OCI-LY3 (cell line): ENCODE data around the gene TMOD4.

ENCODE experiments used
- H2AFZ ChIP-seq: fragments of 200-600, 300-600 bp; shearing (Covaris generic); 2 replicates; pipeline ENCODE4 v1.6.0; 2014; ENCODE audit warnings: antibody characterized with exemption, low read depth, low read length
- H3K27ac ChIP-seq: fragments of 200-600, 300-600 bp; sonication (generic); 2 replicates; pipeline ENCODE4 v1.5.1; 2014; ENCODE audit warnings: mild to moderate bottlenecking, low read length, moderate library complexity, mixed read lengths
- H3K27me3 ChIP-seq: fragments of 200-600, 300-600 bp; sonication (generic); 2 replicates; pipeline ENCODE4 v1.6.1; 2014; ENCODE audit warnings: low read depth, low read length, mixed read lengths
- H3K36me3 ChIP-seq: fragments of 200-600, 300-600 bp; sonication (generic); replicated peaks from 2 replicates; pipeline ENCODE3; 2014; ENCODE audit warnings: low read depth, low read length, mixed read lengths
- H3K4me1 ChIP-seq: fragments of 300-600, 200-600 bp; sonication (generic); 2 replicates; pipeline ENCODE4 v1.6.1; 2014; ENCODE audit warnings: low read length, mixed read lengths
- H3K4me2 ChIP-seq: fragments of 200-600, 300-600 bp; sonication (generic); 2 replicates; pipeline ENCODE4 v1.6.1; 2014; ENCODE audit warnings: low read length, mixed read lengths
- H3K4me3 ChIP-seq: fragments of 300-600, 200-600 bp; sonication (generic); 2 replicates; pipeline ENCODE4 v1.5.1; 2014; ENCODE audit warnings: antibody characterized with exemption, mild to moderate bottlenecking, low read length, moderate library complexity
- H3K79me2 ChIP-seq: fragments of 300-600, 200-600 bp; shearing (Covaris generic); 2 replicates; pipeline ENCODE4 v1.6.1; 2014; ENCODE audit warnings: mild to moderate bottlenecking, low read length, mixed read lengths
- H3K9ac ChIP-seq: fragments of 300-600, 200-600 bp; shearing (Covaris generic); 2 replicates; pipeline ENCODE4 v1.6.0; 2014; ENCODE audit warnings: mild to moderate bottlenecking, low read length, moderate library complexity
- H3K9me3 ChIP-seq: fragments of 200-600, 300-600 bp; shearing (Covaris generic); 2 replicates; pipeline ENCODE4 v1.6.1; 2014; ENCODE audit warnings: low read length, mixed read lengths; ENCODE audit not compliant: insufficient read depth
- H4K20me1 ChIP-seq: fragments of 200-600, 300-600 bp; sonication (generic); 2 replicates; pipeline ENCODE4 v1.6.1; 2016; ENCODE audit warnings: low read length, mixed read lengths; ENCODE audit not compliant: insufficient read depth
- EZH2phosphoT487 ChIP-seq: fragments of 200-600 bp; shearing (Covaris generic); IDR thresholded peaks from 2 replicates; pipeline ENCODE4 v1.6.1; 2018; ENCODE audit warnings: antibody characterized with exemption, mixed run types, low read depth
- TF ChIP-seq, protein P1 (sequence below): fragments of 200-600, 300-600 bp; sonication (generic); IDR thresholded peaks from 2 replicates; pipeline ENCODE4 v1.5.1; 2014; ENCODE audit warnings: antibody characterized with exemption, low read length, low read depth

Gene TMOD4

DNA sequence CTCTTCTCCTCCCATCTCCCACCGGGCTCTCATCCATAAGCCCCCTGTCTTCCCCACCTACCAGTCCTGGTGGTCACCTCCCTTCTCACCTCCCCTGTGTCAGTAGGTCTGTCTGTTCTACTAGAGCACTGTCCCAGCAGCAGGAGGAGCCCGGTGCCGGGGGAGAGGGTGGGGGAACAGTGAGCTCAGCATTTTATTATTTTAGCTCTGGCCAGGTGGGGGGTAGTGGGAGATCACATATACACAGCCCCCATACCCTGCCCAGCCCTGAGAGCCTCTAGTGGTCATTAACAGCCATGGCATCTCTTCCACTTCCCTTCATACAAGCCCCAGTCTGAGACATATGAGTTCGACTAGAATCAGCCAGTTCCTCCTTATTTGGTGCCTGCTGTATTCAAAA is at the start of gene TMOD4:
TSS of gene TMOD4 (minus strand) at position 119 of the 400 bp plus-strand sequence. CDS start 1,106 bp downstream, outside the sequence.
- no peaks in the 10 kb centered on the region for H3K27me3 ChIP-seq
- H3K79me2 ChIP-seq, result no peaks in the 10 kb centered on the region
- H3K36me3 ChIP-seq, result peaks cover 48% of the 10 kb centered on the region
- peaks cover 3% of the 10 kb centered on the region; the same call in 1 of the 2 replicates for H4K20me1 ChIP-seq
- H3K9me3 ChIP-seq, result no peaks in the 10 kb centered on the region
- no peak within 1 kb of the TSS; the same call in 1 of the 2 replicates for H3K4me3 ChIP-seq
- peak within 1 kb of the TSS; percentile 9 for H3K4me2 ChIP-seq
- TF ChIP-seq, protein P1, sequence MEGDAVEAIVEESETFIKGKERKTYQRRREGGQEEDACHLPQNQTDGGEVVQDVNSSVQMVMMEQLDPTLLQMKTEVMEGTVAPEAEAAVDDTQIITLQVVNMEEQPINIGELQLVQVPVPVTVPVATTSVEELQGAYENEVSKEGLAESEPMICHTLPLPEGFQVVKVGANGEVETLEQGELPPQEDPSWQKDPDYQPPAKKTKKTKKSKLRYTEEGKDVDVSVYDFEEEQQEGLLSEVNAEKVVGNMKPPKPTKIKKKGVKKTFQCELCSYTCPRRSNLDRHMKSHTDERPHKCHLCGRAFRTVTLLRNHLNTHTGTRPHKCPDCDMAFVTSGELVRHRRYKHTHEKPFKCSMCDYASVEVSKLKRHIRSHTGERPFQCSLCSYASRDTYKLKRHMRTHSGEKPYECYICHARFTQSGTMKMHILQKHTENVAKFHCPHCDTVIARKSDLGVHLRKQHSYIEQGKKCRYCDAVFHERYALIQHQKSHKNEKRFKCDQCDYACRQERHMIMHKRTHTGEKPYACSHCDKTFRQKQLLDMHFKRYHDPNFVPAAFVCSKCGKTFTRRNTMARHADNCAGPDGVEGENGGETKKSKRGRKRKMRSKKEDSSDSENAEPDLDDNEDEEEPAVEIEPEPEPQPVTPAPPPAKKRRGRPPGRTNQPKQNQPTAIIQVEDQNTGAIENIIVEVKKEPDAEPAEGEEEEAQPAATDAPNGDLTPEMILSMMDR, result peak; percentile 55
- TF ChIP-seq EZH2phosphoT487, result no peak
- H3K4me1 ChIP-seq, result peaks cover 18% of the 10 kb centered on the region
- no peak within 1 kb of the TSS for H3K9ac ChIP-seq
- H2AFZ ChIP-seq, result no peak within 1 kb of the TSS
- H3K27ac ChIP-seq, result peak within 1 kb of the TSS; percentile 44

DNA sequence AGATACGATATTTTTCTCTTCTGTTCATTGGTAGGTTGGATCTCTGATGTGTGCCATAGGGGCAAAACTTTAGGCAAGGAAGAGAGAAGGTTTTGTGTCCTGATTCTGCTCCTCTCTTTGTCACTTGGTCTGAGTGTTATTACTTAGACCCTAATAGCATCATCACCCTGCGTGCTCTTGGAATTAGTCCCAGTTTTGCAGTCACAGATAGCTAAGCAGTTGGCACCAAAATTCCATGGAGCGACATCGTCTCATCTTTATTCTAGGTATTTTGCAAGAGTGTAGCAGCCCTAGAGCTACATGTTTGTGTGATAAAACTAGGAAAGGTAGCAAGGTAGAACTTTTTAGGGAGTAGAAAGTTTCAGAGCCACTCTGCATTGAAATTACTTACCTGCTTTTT is 46.3 kb upstream of the TMOD4 start:
- no peaks in the 10 kb centered on the region for H3K27me3 ChIP-seq
- no peaks in the 10 kb centered on the region for H3K4me1 ChIP-seq
- peaks cover 35% of the 10 kb centered on the region for H3K36me3 ChIP-seq
- H3K9ac ChIP-seq, result no peak overlapping the region
- H4K20me1 ChIP-seq, result peaks cover 35% of the 10 kb centered on the region
- H3K4me2 ChIP-seq, result no peak overlapping the region
- no peak overlapping the region for H3K4me3 ChIP-seq
- peaks cover 80% of the 10 kb centered on the region for H3K79me2 ChIP-seq
- H3K27ac ChIP-seq, result no peak overlapping the region
- no peak for TF ChIP-seq EZH2phosphoT487
- TF ChIP-seq, protein P1, result no peak
- no peak overlapping the region for H2AFZ ChIP-seq
- no peaks in the 10 kb centered on the region for H3K9me3 ChIP-seq

DNA sequence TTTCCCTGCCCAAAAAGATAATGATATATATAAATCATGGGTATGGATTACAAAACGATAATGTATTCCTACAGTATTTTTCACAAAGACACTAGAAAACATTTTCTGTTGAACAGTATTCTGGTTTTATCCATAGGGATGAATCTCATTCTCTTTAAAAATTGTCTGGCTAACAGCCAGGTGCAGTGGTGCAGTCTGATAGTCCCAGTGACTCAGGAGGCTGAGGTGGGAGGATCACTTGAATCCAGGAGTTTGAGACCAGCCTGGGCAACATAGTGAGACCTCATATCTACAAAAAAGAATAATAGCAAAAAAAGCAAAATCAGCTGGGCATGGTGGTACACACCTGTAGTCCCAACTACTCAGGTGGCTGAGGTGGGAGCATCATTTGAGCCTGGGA is 45.8 kb upstream of the TMOD4 start:
- no peaks in the 10 kb centered on the region for H3K4me1 ChIP-seq
- no peak overlapping the region for H3K4me3 ChIP-seq
- no peak overlapping the region for H3K4me2 ChIP-seq
- no peak overlapping the region for H3K27ac ChIP-seq
- no peak overlapping the region for H3K9ac ChIP-seq
- no peaks in the 10 kb centered on the region for H3K27me3 ChIP-seq
- H2AFZ ChIP-seq, result no peak overlapping the region
- no peak for TF ChIP-seq EZH2phosphoT487
- TF ChIP-seq, protein P1, result no peak
- H3K9me3 ChIP-seq, result no peaks in the 10 kb centered on the region
- H3K36me3 ChIP-seq, result peaks cover 32% of the 10 kb centered on the region
- H4K20me1 ChIP-seq, result peaks cover 37% of the 10 kb centered on the region
- H3K79me2 ChIP-seq, result peaks cover 84% of the 10 kb centered on the region

DNA sequence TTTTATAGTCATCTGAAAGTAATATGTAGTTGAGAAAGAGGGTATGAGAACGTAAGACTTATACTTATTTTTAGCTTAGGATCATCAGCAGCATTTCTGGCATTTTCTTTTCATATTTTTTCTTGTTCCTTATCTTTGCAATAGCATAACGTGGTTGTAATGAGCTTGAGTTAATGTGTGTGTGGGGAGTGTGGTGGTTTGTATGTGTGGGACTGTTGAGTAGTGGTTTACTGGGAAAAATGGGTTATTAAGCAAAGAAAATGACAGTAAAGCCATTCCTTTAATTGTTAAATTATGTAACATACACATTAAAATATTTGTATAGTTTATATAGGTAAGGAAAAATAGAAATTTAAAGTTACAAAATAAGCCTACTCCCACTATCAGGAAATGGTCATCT is 37.8 kb upstream of the TMOD4 start:
- Histone ChIP-seq H3K4me3 (no peak overlapping the region), H4K20me1 (peaks cover 54% of the 10 kb centered on the region), H3K9ac (no peak overlapping the region), H3K79me2 (peaks cover 100% of the 10 kb centered on the region), H3K4me1 (peaks cover 16% of the 10 kb centered on the region), H3K36me3 (peaks cover 30% of the 10 kb centered on the region), H3K27me3 (no peaks in the 10 kb centered on the region), H2AFZ (no peak overlapping the region), H3K4me2 (no peak overlapping the region), H3K27ac (no peak overlapping the region), H3K9me3 (no peaks in the 10 kb centered on the region)
- TF ChIP-seq, protein P1, result no peak
- TF ChIP-seq EZH2phosphoT487, result no peak
